Astrocyte (in vitro differentiated cells and primary cell): Measurements from ENCODE around the gene RALGPS1. TPM values are rescaled to one million over a fixed set of nuclear protein-coding genes. Genes with fewer than 3 reads are reported as not detected.

ENCODE experiments used
- DNase-seq: peaks from one replicate; pipeline ENCODE4 v3.0.0-alpha.2; 2010; ENCODE audit warnings: low read depth
- FAIRE-seq: peaks from 2 replicates; lab custom pipeline; 2011; peaks lifted over from hg19 to GRCh38; lab: Jason Lieb, UNC
- H2AFZ ChIP-seq: 2 replicates; pipeline ENCODE4 v1.6.0; 2012; ENCODE audit warnings: low read depth, low read length, inconsistent platforms
- H3K27ac ChIP-seq: 2 replicates; pipeline ENCODE4 v1.5.1; 2011; ENCODE audit warnings: low read depth, low read length, inconsistent platforms
- H3K27me3 ChIP-seq: 2 replicates; pipeline ENCODE4 v1.6.0; 2011; ENCODE audit warnings: low read length, inconsistent platforms; ENCODE audit not compliant: insufficient read depth
- H3K36me3 ChIP-seq: 2 replicates; pipeline ENCODE4 v1.5.1; 2011; ENCODE audit warnings: low read length, inconsistent platforms; ENCODE audit not compliant: insufficient read depth
- H3K4me1 ChIP-seq: 2 replicates; pipeline ENCODE4 v1.5.1; 2011; ENCODE audit warnings: low read length, inconsistent platforms; ENCODE audit not compliant: insufficient read depth
- H3K4me2 ChIP-seq: 2 replicates; pipeline ENCODE4 v1.6.0; 2012; ENCODE audit warnings: low read length, inconsistent platforms
- H3K4me3 ChIP-seq: 2 replicates; pipeline ENCODE4 v1.5.1; 2011; ENCODE audit warnings: low read depth, mild to moderate bottlenecking, low read length, inconsistent platforms; ENCODE audit not compliant: insufficient read depth
- H3K79me2 ChIP-seq: 2 replicates; pipeline ENCODE4 v1.6.0; 2012; ENCODE audit warnings: mild to moderate bottlenecking, low read length, inconsistent platforms; ENCODE audit not compliant: insufficient read depth
- H3K9ac ChIP-seq: 2 replicates; pipeline ENCODE4 v1.6.0; 2012; ENCODE audit warnings: mild to moderate bottlenecking, low read length, inconsistent platforms
- H3K9me3 ChIP-seq: 2 replicates; pipeline ENCODE4 v1.5.1; 2012; ENCODE audit warnings: low read depth, mild to moderate bottlenecking, low read length, inconsistent platforms; ENCODE audit not compliant: insufficient read depth
- H4K20me1 ChIP-seq: 2 replicates; pipeline ENCODE4 v1.6.0; 2012; ENCODE audit warnings: low read length, inconsistent platforms; ENCODE audit not compliant: insufficient read depth
- H3K27ac Mint-ChIP-seq: one replicate; pipeline ENCODE4 v1.8.0; 2021; ENCODE audit warnings: mild to moderate bottlenecking, mixed read lengths; ENCODE audit not compliant: unreplicated experiment
- H3K27me3 Mint-ChIP-seq: one replicate; pipeline ENCODE4 v1.8.0; 2021; ENCODE audit warnings: low read depth, mixed read lengths; ENCODE audit not compliant: unreplicated experiment
- H3K36me3 Mint-ChIP-seq: one replicate; pipeline ENCODE4 v1.8.0; 2021; ENCODE audit warnings: low read depth, mixed read lengths; ENCODE audit not compliant: unreplicated experiment
- H3K4me1 Mint-ChIP-seq: one replicate; pipeline ENCODE4 v1.8.0; 2021; ENCODE audit warnings: low read depth, mixed read lengths; ENCODE audit not compliant: unreplicated experiment
- H3K4me3 Mint-ChIP-seq: one replicate; pipeline ENCODE4 v1.8.0; 2021; ENCODE audit warnings: mild to moderate bottlenecking, moderate library complexity, mixed read lengths; ENCODE audit not compliant: unreplicated experiment
- H3K9me3 Mint-ChIP-seq: one replicate; pipeline ENCODE4 v1.8.0; 2021; ENCODE audit warnings: mild to moderate bottlenecking, mixed read lengths; ENCODE audit not compliant: unreplicated experiment
- EZH2 ChIP-seq: IDR thresholded peaks from 2 replicates; pipeline ENCODE4 v1.6.1; 2012; ENCODE audit warnings: mild to moderate bottlenecking, low read length, inconsistent platforms; ENCODE audit not compliant: insufficient read depth
- total RNA-seq: library from RNA; stranded (reverse); gene quantifications from 2 replicates; pipeline ENCODE4 v1.2.1, GENCODE V29; 2021
- TF ChIP-seq, protein P1 (sequence below): IDR thresholded peaks from 2 replicates; pipeline ENCODE4 v1.5.1; 2011; ENCODE audit warnings: low read depth, mild to moderate bottlenecking, inconsistent platforms, low read length, moderate library complexity; ENCODE audit not compliant: insufficient read depth

Gene RALGPS1
- total RNA-seq, 1 donor from 2014 or later, result 2.8 TPM

GRCh38 chr9:127237801-127238200, 323.2 kb downstream of the RALGPS1 start:
- Histone ChIP-seq H3K36me3 (no peaks in the 10 kb centered on the region), H4K20me1 (no peaks in the 10 kb centered on the region), H3K79me2 (no peaks in the 10 kb centered on the region), H3K4me2 (no peak overlapping the region), H3K4me1 (no peaks in the 10 kb centered on the region), H3K9ac (no peak overlapping the region), H3K27me3 (no peaks in the 10 kb centered on the region), H3K9me3 (no peaks in the 10 kb centered on the region), H3K4me3 (no peak overlapping the region), H2AFZ (no peak overlapping the region), H3K27ac (no peak overlapping the region)
- Mint-ChIP-seq H3K4me1 (no peaks in the 10 kb centered on the region), H3K27ac (no peak overlapping the region), H3K4me3 (no peak overlapping the region), H3K27me3 (no peaks in the 10 kb centered on the region), H3K9me3 (peaks cover 3% of the 10 kb centered on the region), H3K36me3 (peaks cover 10% of the 10 kb centered on the region)
- no peak for TF ChIP-seq EZH2
- TF ChIP-seq, protein P1, sequence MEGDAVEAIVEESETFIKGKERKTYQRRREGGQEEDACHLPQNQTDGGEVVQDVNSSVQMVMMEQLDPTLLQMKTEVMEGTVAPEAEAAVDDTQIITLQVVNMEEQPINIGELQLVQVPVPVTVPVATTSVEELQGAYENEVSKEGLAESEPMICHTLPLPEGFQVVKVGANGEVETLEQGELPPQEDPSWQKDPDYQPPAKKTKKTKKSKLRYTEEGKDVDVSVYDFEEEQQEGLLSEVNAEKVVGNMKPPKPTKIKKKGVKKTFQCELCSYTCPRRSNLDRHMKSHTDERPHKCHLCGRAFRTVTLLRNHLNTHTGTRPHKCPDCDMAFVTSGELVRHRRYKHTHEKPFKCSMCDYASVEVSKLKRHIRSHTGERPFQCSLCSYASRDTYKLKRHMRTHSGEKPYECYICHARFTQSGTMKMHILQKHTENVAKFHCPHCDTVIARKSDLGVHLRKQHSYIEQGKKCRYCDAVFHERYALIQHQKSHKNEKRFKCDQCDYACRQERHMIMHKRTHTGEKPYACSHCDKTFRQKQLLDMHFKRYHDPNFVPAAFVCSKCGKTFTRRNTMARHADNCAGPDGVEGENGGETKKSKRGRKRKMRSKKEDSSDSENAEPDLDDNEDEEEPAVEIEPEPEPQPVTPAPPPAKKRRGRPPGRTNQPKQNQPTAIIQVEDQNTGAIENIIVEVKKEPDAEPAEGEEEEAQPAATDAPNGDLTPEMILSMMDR, result no peak
- DNase-seq (no peak), FAIRE-seq (no peak)

DNA sequence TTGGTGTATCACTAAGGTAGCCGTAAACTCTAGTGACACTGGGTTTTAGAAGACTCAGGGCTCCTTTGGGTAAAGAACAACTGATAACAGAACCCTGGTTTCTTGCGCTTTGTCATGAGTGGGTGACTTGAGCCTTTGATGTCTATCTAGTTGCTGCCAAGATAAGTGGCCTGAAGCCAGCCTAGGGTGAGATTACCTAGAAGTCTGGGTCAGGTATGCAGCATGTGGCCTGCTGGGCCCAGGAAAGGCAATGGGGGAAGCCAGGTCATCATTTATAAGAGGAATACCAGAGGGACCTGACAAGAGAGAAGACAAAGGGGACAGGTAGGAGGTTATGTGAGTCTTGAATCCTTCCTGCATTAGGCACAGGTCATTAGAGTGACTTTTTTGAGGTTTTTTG, 326.8 kb downstream of the RALGPS1 start:
- Histone ChIP-seq H4K20me1 (no peaks in the 10 kb centered on the region), H3K9ac (no peak overlapping the region), H2AFZ (no peak overlapping the region), H3K4me2 (no peak overlapping the region), H3K27me3 (no peaks in the 10 kb centered on the region), H3K27ac (no peak overlapping the region), H3K4me3 (no peak overlapping the region), H3K9me3 (no peaks in the 10 kb centered on the region), H3K79me2 (no peaks in the 10 kb centered on the region), H3K4me1 (no peaks in the 10 kb centered on the region), H3K36me3 (no peaks in the 10 kb centered on the region)
- no peaks in the 10 kb centered on the region for H3K4me1 Mint-ChIP-seq
- peaks cover 3% of the 10 kb centered on the region for H3K9me3 Mint-ChIP-seq
- peaks cover 10% of the 10 kb centered on the region for H3K36me3 Mint-ChIP-seq
- no peaks in the 10 kb centered on the region for H3K27me3 Mint-ChIP-seq
- TF ChIP-seq EZH2, result no peak
- TF ChIP-seq, protein P1, result no peak
- no peak overlapping the region for H3K4me3 Mint-ChIP-seq
- FAIRE-seq, result no peak
- H3K27ac Mint-ChIP-seq, result no peak overlapping the region
- no peak for DNase-seq
